ENCODE data around the gene ADCYAP1R1. TPM values are rescaled to one million over a fixed set of nuclear protein-coding genes. Genes with fewer than 3 reads are reported as not detected.

The ADCYAP1R1 gene
- total and polyA plus RNA-seq, 3 donors from 2014 or later: 3.2 to 4.8 (median 4.3) TPM

DNA sequence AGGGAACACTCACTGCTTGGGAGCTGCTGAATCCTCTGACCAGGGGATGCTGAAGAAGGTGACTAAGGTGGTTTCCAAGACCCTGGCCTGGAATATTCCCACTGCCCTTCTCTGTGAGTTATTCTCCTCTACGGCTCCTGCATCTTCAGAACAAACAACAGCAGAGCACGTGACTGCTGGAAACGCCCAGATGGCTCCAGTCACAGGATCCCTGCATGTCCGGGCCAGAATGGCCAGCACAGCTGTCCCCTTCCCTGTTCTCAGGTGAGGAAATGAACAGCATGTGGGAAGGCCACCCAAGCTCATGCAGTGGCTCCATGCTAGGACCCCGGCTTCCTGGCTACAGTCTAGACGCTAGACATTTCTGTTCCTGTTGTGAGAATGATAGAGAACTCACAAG lies 45.3 kb upstream of the ADCYAP1R1 start:
- H3K27ac ChIP-seq: no peak overlapping the region
- H3K4me1 ChIP-seq: no peaks in the 10 kb centered on the region
- no peak for DNase-seq
- H3K4me3 ChIP-seq: no peak overlapping the region
- WGBS, 2 donors: 72 to 84% methylated on average over 6 of the region's 6 CpGs
- TF ChIP-seq POLR2A (IDR thresholded peaks at IDR 0.05): no peak
- TF ChIP-seq, protein P1, sequence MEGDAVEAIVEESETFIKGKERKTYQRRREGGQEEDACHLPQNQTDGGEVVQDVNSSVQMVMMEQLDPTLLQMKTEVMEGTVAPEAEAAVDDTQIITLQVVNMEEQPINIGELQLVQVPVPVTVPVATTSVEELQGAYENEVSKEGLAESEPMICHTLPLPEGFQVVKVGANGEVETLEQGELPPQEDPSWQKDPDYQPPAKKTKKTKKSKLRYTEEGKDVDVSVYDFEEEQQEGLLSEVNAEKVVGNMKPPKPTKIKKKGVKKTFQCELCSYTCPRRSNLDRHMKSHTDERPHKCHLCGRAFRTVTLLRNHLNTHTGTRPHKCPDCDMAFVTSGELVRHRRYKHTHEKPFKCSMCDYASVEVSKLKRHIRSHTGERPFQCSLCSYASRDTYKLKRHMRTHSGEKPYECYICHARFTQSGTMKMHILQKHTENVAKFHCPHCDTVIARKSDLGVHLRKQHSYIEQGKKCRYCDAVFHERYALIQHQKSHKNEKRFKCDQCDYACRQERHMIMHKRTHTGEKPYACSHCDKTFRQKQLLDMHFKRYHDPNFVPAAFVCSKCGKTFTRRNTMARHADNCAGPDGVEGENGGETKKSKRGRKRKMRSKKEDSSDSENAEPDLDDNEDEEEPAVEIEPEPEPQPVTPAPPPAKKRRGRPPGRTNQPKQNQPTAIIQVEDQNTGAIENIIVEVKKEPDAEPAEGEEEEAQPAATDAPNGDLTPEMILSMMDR (IDR thresholded peaks at IDR 0.05): no peak
- intact Hi-C loops (cut with DNase I; ENCODE audit: low total_unique reads): no loop called here
- no peaks in the 10 kb centered on the region for H3K36me3 ChIP-seq (ENCODE audit: low read depth, missing control alignments)
- H3K27me3 ChIP-seq: no peaks in the 10 kb centered on the region
- no peaks in the 10 kb centered on the region for H3K9me3 ChIP-seq

DNA sequence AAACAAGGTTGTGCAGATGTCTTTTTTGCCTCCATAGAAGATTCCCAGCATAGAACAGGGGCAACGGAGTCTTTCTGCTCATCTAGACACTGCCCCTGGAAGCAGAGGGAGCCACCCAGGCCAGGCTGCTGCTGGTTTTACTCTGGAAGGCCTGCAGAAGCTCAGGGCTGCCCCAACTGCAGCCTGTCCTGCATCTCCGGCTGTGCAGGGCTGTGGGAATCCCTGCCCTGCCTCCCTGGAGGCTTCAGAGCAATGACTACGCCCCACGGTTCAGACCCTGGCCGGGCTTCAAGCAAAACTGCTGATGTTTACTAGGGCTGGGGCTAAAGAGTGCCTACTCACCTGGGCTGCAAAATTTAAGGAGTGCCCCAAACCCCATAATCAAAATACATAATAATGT lies 44.5 kb upstream of the ADCYAP1R1 start:
- Histone ChIP-seq H3K27ac (no peak overlapping the region), H3K4me3 (no peak overlapping the region), H3K27me3 (no peaks in the 10 kb centered on the region), H3K36me3 (ENCODE audit: low read depth, missing control alignments) (no peaks in the 10 kb centered on the region), H3K9me3 (no peaks in the 10 kb centered on the region), H3K4me1 (no peaks in the 10 kb centered on the region)
- no peak for TF ChIP-seq POLR2A (IDR thresholded peaks at IDR 0.05)
- TF ChIP-seq, protein P1 (IDR thresholded peaks at IDR 0.05): no peak
- DNase-seq: no peak
- 38 to 64% methylated on average over 5 of the region's 5 CpGs for WGBS, 2 donors
- intact Hi-C loops (cut with DNase I; ENCODE audit: low total_unique reads): no loop called here

DNA sequence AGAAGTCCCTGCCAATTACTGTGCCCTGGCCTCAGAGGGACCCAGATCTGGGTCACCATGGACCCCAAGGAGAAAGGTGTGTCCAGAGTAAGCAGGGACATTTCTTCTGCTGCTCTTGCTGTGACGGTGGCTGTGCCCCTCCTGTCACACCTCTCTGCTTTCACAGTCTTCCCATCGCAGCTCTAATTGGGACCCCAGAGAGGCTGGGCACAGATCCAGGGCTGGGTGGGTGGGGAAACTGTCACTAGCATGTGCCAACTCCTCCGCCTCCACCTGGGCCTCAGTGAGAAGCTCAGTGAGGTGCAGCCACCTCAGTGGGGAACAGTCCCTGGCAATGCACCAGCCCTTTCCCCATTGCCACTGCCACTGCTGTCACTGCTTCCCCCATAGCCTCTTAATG lies 37.3 kb upstream of the ADCYAP1R1 start:
- intact Hi-C loops (cut with DNase I; ENCODE audit: low total_unique reads): no loop called here
- H3K27me3 ChIP-seq: no peaks in the 10 kb centered on the region
- no peak overlapping the region for H3K27ac ChIP-seq
- no peak overlapping the region for H3K4me3 ChIP-seq
- no peaks in the 10 kb centered on the region for H3K9me3 ChIP-seq
- no peaks in the 10 kb centered on the region for H3K4me1 ChIP-seq
- no peak for TF ChIP-seq POLR2A (IDR thresholded peaks at IDR 0.05)
- TF ChIP-seq, protein P1 (IDR thresholded peaks at IDR 0.05): no peak
- no peaks in the 10 kb centered on the region for H3K36me3 ChIP-seq (ENCODE audit: low read depth, missing control alignments)
- DNase-seq: no peak
- WGBS, 2 donors: 83 to 86% methylated on average over 2 to 3 of the region's 3 CpGs

DNA sequence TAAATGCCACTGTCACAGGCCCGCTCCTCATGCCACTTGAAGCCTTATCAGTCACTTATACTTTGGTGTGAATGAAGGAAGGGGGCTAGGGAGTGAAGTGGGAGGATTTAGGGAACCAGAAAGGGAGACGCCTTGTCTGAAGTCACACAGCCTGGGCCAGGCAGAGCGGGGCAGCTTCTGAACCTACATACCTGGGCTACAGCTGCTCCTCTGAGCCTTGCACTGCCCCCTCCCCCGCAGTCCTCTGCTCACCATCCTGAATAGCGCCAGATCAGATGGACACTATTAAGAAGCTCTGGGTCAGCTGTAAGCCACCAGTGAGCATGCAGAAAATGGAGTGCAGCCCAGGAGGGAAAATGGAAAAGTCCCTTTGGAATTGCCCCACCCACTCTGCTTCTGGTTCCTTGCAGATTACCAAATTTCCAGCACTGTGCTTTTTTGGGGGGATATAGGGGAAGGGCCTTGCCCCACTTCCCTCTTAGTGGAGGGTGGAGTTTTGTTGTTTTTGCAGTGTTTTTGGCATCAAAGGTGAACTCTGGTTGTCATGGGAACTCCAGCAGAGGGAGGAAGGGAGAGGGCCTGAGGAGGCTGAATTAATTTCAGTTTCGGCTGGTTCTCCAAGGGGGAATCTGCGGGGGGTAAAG lies 35.0 kb upstream of the ADCYAP1R1 start:
- H3K4me3 ChIP-seq: no peak overlapping the region
- DNase-seq: no peak
- H3K9me3 ChIP-seq: no peaks in the 10 kb centered on the region
- no peaks in the 10 kb centered on the region for H3K27me3 ChIP-seq
- no peaks in the 10 kb centered on the region for H3K4me1 ChIP-seq
- H3K27ac ChIP-seq: no peak overlapping the region
- 74 to 78% methylated on average over 4 to 7 of the region's 7 CpGs for WGBS, 2 donors
- TF ChIP-seq POLR2A (IDR thresholded peaks at IDR 0.05): no peak
- TF ChIP-seq, protein P1 (IDR thresholded peaks at IDR 0.05): no peak
- intact Hi-C loops (cut with DNase I; ENCODE audit: low total_unique reads): no loop called here
- H3K36me3 ChIP-seq (ENCODE audit: low read depth, missing control alignments): no peaks in the 10 kb centered on the region

- TF ChIP-seq, protein P1 (IDR thresholded peaks at IDR 0.05): no peak
- TF ChIP-seq POLR2A (IDR thresholded peaks at IDR 0.05): no peak
- intact Hi-C loops (cut with DNase I; ENCODE audit: low total_unique reads): no loop called here
- Histone ChIP-seq H3K36me3 (ENCODE audit: low read depth, missing control alignments) (no peaks in the 10 kb centered on the region), H3K4me1 (no peaks in the 10 kb centered on the region), H3K4me3 (no peak overlapping the region), H3K27me3 (no peaks in the 10 kb centered on the region), H3K9me3 (no peaks in the 10 kb centered on the region), H3K27ac (no peak overlapping the region)
- 82 to 93% methylated on average over 1 to 5 of the region's 5 CpGs for WGBS, 2 donors
- DNase-seq: no peak
Observed at GRCh38 chr7:31017721-31018120, 34.4 kb upstream of the ADCYAP1R1 start.
